GM18517 (cell line): ENCODE data around the gene CXCL11.
A peak's percentile ranks its signal among the peaks of the same experiment; 100 is the strongest.
"Not testable (repeated sequence)": the region's sequence is repeated elsewhere in the genome, so short reads cannot be mapped to it uniquely, and the experiment has no call there.

Source experiments
- ATAC-seq: cut with Tn5 transposase; IDR thresholded peaks from one replicate; pipeline ENCODE4 v1.9.1; 2021; ENCODE audit warnings: mild to moderate bottlenecking, moderate library complexity; ENCODE audit not compliant: unreplicated experiment

Gene CXCL11

GRCh38 chr4:76043306-76043705, 7.4 kb upstream of the CXCL11 start:
- not testable (repeated sequence) for ATAC-seq

- not testable (repeated sequence) for ATAC-seq
Measured at GRCh38 chr4:76042241-76042998, 6.5 kb upstream of the CXCL11 start.

- ATAC-seq: no peak
Measured at GRCh38 chr4:76036855-76037254, 985 bp upstream of the CXCL11 start.

- no peak for ATAC-seq
Measured at GRCh38 chr4:76035141-76035540, 729 bp downstream of the CXCL11 start.

- ATAC-seq: no peak
Measured at GRCh38 chr4:76029300-76029699, 6.6 kb downstream of the CXCL11 start.

GRCh38 chr4:76028350-76028765, 7.5 kb downstream of the CXCL11 start:
- no peak for ATAC-seq

GRCh38 chr4:76024065-76024464, 11.8 kb downstream of the CXCL11 start:
- no peak for ATAC-seq

GRCh38 chr4:76023389-76023788, 12.5 kb downstream of the CXCL11 start, which contains the start of gene CXCL10:
CXCL10 (minus strand) TSS chr4:76023497; CDS start chr4:76023431, 66 bp downstream.
- no peak for ATAC-seq

- no peak for ATAC-seq
Measured at GRCh38 chr4:76022677-76023076, 13.2 kb downstream of the CXCL11 start.

- no peak for ATAC-seq
Measured at GRCh38 chr4:76022031-76022430, 13.8 kb downstream of the CXCL11 start.

- ATAC-seq: no peak
Measured at GRCh38 chr4:76017056-76017686, 18.7 kb downstream of the CXCL11 start.

GRCh38 chr4:76016393-76016792, 19.5 kb downstream of the CXCL11 start:
- ATAC-seq: peak; percentile 67

- no peak for ATAC-seq
Measured at GRCh38 chr4:76013540-76013939, 22.3 kb downstream of the CXCL11 start.

- peak; percentile 4 for ATAC-seq
Measured at GRCh38 chr4:76012388-76012801, 23.5 kb downstream of the CXCL11 start.

GRCh38 chr4:76011700-76012387, 24.0 kb downstream of the CXCL11 start:
- ATAC-seq: peak; percentile 62

- no peak for ATAC-seq
Measured at GRCh38 chr4:76011018-76011670, 24.7 kb downstream of the CXCL11 start.

- ATAC-seq: no peak
Measured at GRCh38 chr4:76010576-76010975, 25.3 kb downstream of the CXCL11 start.

- no peak for ATAC-seq
Measured at GRCh38 chr4:76009311-76009710, 26.6 kb downstream of the CXCL11 start.

- no peak for ATAC-seq
Measured at GRCh38 chr4:76007089-76007862, 28.6 kb downstream of the CXCL11 start, which contains the start of gene CXCL9. CXCL9 (minus strand) TSS chr4:76007509; CDS start chr4:76007449, 60 bp downstream.

GRCh38 chr4:76003620-76004019, 32.2 kb downstream of the CXCL11 start:
- ATAC-seq: no peak
